Esophagus muscularis mucosa (tissue), 4 donors: ENCODE measurements around the gene ADK. TPM values are rescaled to one million over a fixed set of nuclear protein-coding genes. Genes with fewer than 3 reads are reported as not detected.

ENCODE experiments used
- DNase-seq: peaks from one replicate; pipeline ENCODE4 v3.0.0-alpha.2; 2017; ENCODE audit errors: extremely low spot score
- H3K27ac ChIP-seq, 4 donors: fragments of 200-600 bp; sonication (generic); replicated peaks in 1 of 4; 1 replicate in 3 of 4; 2 replicates in 1 of 4; pipeline ENCODE4 v1.5.1; 2016 to 2019; ENCODE audit warnings: mild to moderate bottlenecking in 1 of 4
- H3K27me3 ChIP-seq, 4 donors: fragments of 200-600 bp; sonication (generic); one replicate each; pipeline versions ENCODE4 v1.5.1 to v1.6.0; 2016 to 2019
- H3K36me3 ChIP-seq, 4 donors: fragments of 200-600 bp; sonication (generic); one replicate each; pipeline ENCODE4 v1.5.1; 2016 to 2019
- H3K4me1 ChIP-seq, 4 donors: fragments of 200-600 bp; sonication (generic); one replicate each; pipeline ENCODE4 v1.5.1; 2016 to 2019
- H3K4me3 ChIP-seq, 4 donors: fragments of 200-600 bp; sonication (generic); 1 replicate in 2 of 4; 2 replicates in 2 of 4; pipeline ENCODE4 v1.5.1; 2016 to 2019; ENCODE audit warnings: mild to moderate bottlenecking in 4 of 4, moderate library complexity in 1 of 4
- H3K9me3 ChIP-seq, 4 donors: fragments of 200-600 bp; sonication (generic); 1 replicate in 3 of 4; 2 replicates in 1 of 4; pipeline ENCODE4 v1.5.1; 2016 to 2019
- EP300 ChIP-seq: sonication (generic); formaldehyde crosslinking; IDR thresholded peaks from one replicate; pipeline ENCODE4 v1.6.1; 2017; ENCODE audit warnings: antibody characterized with exemption
- POLR2A ChIP-seq: fragments of 450-650 bp; IDR thresholded peaks from one replicate; pipeline ENCODE4 v1.6.1; 2017; ENCODE audit warnings: antibody characterized with exemption, moderate library complexity, mild to moderate bottlenecking, low read depth
- POLR2AphosphoS5 ChIP-seq, 2 donors: sonication (generic); formaldehyde crosslinking; IDR thresholded peaks; one replicate each; pipeline ENCODE4 v1.6.1; 2017; ENCODE audit warnings: antibody characterized with exemption in 2 of 2
- WGBS: methylation state at CpG from one replicate; pipeline ENCODE4 v1.1.5; 2018; 5-methylcytosine and 5-hydroxymethylcytosine counted together
- intact Hi-C: fragments of 100-400 bp; cut with DNase I; formaldehyde crosslinking; loops from one replicate; pipeline ENCODE4 v1.15.1; 2023
- total RNA-seq, 4 donors: library from RNA; depleted of rRNA; stranded (reverse); fragments of >200 nt; gene quantifications; one replicate each; pipeline versions ENCODE4 v1.1.0 to v1.2.1, GENCODE V29; 2016
- TF ChIP-seq, protein P1 (sequence below), 3 experiments: fragments of 200-600 bp in 2 of 3; fragments of 450-650 bp in 1 of 3; sonication (generic) in 2 of 3; IDR thresholded peaks; one replicate each; pipeline ENCODE4 v1.5.1; 2017 to 2019; ENCODE audit warnings: antibody characterized with exemption in 3 of 3, mild to moderate bottlenecking in 2 of 3, moderate library complexity in 1 of 3

The ADK gene
- total RNA-seq, 4 donors from 2014 or later: 20.2 to 23.3 (median 21.2) TPM

DNA sequence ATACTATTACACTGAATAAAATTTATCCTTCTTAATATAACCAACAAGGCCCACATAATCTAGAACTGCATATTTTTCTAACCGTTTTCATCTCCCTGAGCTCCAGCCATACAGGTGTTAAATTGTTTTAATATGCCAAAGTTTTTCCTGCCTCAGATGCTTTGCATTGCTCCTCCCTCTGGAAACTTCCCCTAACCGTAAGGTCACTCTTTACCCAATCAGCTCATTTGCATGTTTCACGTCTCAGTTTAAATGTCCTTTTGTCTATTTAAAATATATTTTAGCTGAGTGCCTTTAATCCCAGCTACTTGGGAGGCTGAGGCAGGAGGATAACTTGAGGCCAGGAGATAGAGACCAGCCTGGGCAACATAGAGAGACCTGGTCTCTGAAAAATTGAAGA, 228.5 kb downstream of the ADK start:
- Histone ChIP-seq H3K9me3 (no peaks in the 10 kb centered on the region), H3K4me1 (no peaks in the 10 kb centered on the region), H3K4me3 (no peak overlapping the region), H3K27me3 (no peaks in the 10 kb centered on the region), H3K27ac (no peak overlapping the region), H3K36me3 (no peaks in the 10 kb centered on the region)
- no peak for DNase-seq
- 90% methylated on average over 3 of the region's 3 CpGs for WGBS
- intact Hi-C loops: no loop called here
- no peak for TF ChIP-seq POLR2AphosphoS5 (IDR thresholded peaks at IDR 0.05)

DNA sequence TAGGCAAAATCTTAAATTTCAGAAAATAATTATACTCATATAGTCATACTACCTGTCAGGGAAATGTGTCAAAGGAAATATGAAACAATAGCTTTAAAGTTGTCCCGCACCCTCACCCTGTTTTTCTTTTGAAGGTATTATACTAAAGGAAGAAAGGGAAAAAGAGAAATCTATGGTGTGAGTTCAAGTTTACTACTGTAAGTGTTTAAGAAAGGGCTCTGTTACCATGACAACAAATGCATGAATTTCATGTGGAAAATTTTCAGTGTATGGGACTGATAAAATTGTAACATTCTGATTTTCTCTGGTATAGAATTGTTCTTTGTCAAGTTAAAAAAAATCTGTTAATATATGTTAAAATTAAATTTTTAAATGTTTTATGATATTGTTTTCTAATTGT, 229.8 kb downstream of the ADK start:
- TF ChIP-seq POLR2A: no peak
- no peak for TF ChIP-seq POLR2AphosphoS5 (IDR thresholded peaks at IDR 0.05)
- no peak for TF ChIP-seq EP300
- TF ChIP-seq, protein P1, sequence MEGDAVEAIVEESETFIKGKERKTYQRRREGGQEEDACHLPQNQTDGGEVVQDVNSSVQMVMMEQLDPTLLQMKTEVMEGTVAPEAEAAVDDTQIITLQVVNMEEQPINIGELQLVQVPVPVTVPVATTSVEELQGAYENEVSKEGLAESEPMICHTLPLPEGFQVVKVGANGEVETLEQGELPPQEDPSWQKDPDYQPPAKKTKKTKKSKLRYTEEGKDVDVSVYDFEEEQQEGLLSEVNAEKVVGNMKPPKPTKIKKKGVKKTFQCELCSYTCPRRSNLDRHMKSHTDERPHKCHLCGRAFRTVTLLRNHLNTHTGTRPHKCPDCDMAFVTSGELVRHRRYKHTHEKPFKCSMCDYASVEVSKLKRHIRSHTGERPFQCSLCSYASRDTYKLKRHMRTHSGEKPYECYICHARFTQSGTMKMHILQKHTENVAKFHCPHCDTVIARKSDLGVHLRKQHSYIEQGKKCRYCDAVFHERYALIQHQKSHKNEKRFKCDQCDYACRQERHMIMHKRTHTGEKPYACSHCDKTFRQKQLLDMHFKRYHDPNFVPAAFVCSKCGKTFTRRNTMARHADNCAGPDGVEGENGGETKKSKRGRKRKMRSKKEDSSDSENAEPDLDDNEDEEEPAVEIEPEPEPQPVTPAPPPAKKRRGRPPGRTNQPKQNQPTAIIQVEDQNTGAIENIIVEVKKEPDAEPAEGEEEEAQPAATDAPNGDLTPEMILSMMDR (IDR thresholded peaks at IDR 0.05): no peak
- no peak for DNase-seq
- Histone ChIP-seq H3K27ac (no peak overlapping the region), H3K4me3 (no peak overlapping the region), H3K36me3 (no peaks in the 10 kb centered on the region), H3K9me3 (no peaks in the 10 kb centered on the region), H3K4me1 (no peaks in the 10 kb centered on the region), H3K27me3 (no peaks in the 10 kb centered on the region)
- intact Hi-C loops: no loop called here
- WGBS: 92% methylated on average over 1 of the region's 1 CpG

DNA sequence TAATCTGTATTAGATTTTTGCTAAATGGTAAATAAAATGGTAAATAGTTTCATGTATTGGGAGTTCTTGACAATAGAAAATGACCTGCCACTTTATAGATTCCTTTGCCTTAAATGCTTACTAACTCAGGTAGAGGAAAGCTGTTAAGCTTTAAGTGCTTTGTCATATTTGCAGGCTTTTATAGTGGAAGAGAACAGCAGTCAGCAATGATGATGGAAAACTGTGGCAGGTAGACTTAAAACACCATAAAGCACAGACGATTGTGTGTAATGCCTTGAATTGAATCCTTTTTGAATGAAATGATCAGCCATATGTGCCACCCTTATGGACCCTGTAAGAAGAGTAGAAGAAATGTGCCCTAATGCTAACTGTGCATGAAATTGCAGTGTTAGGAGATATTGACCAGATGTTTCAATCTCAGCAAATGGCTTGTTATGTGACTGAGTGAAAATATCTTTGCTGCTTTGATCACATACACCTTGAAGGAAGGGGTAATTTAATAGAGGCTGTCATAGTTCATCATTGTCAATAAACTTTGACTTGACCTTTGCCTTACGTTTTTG, 230.4 kb downstream of the ADK start:
- TF ChIP-seq, protein P1 (IDR thresholded peaks at IDR 0.05): no peak
- DNase-seq: no peak
- H3K36me3 ChIP-seq: no peaks in the 10 kb centered on the region
- H3K9me3 ChIP-seq: no peaks in the 10 kb centered on the region
- intact Hi-C loops: no loop called here
- 73% methylated on average over 2 of the region's 2 CpGs for WGBS
- H3K4me1 ChIP-seq: no peaks in the 10 kb centered on the region
- H3K27ac ChIP-seq: no peak overlapping the region
- H3K4me3 ChIP-seq: no peak overlapping the region
- no peaks in the 10 kb centered on the region for H3K27me3 ChIP-seq

DNA sequence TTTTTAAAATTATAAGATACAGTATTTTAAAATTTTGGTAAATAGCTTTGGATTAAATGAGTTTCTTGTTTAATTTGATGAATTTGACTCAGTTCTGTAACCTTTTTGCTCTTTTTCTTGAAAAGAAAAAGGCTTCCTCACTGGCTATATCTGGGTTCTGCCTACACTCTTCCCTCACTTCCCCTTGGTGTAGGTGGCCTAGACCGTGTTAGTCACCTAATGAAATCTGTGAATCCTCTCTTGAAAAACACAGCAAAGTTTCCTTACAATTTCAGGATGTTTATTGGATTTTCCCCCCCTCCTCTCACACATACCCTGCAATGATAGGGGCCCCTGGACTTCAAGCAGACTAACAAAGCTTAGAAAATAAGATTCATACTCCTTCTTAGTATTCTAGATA, 231.6 kb downstream of the ADK start:
- intact Hi-C loops: no loop called here
- H3K4me3 ChIP-seq: no peak overlapping the region
- H3K27me3 ChIP-seq: no peaks in the 10 kb centered on the region
- DNase-seq: no peak
- TF ChIP-seq POLR2AphosphoS5 (IDR thresholded peaks at IDR 0.05): no peak
- WGBS: 92% methylated on average over 1 of the region's 1 CpG
- no peaks in the 10 kb centered on the region for H3K4me1 ChIP-seq
- H3K9me3 ChIP-seq: no peaks in the 10 kb centered on the region
- no peaks in the 10 kb centered on the region for H3K36me3 ChIP-seq
- H3K27ac ChIP-seq: no peak overlapping the region

DNA sequence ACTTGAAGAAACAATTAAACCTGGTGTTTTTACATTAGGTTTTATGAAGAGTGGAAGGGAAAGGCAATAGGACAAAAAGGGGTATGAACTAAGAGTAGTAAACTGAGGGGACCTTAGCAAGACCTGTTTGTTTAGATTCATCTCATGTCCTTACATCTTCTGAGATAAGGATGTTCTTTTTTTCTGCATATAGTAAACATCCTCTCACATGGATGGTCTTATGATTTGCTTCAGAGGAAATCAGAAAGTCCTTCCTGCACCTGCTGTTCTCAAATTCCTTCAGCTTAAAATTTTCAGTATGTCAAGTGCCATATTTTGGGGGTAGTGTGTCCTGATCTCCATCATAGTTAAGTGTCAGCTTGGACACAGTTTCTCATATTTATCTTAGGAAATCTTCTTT, 232.6 kb downstream of the ADK start:
- H3K9me3 ChIP-seq: no peaks in the 10 kb centered on the region
- TF ChIP-seq EP300: no peak
- TF ChIP-seq POLR2A: no peak
- no peak for TF ChIP-seq POLR2AphosphoS5 (IDR thresholded peaks at IDR 0.05)
- TF ChIP-seq, protein P1 (IDR thresholded peaks at IDR 0.05): no peak
- intact Hi-C loops: no loop called here
- no peak overlapping the region for H3K4me3 ChIP-seq
- H3K4me1 ChIP-seq: no peaks in the 10 kb centered on the region
- no peak overlapping the region for H3K27ac ChIP-seq
- H3K36me3 ChIP-seq: no peaks in the 10 kb centered on the region
- no peak for DNase-seq
- no peaks in the 10 kb centered on the region for H3K27me3 ChIP-seq

DNA sequence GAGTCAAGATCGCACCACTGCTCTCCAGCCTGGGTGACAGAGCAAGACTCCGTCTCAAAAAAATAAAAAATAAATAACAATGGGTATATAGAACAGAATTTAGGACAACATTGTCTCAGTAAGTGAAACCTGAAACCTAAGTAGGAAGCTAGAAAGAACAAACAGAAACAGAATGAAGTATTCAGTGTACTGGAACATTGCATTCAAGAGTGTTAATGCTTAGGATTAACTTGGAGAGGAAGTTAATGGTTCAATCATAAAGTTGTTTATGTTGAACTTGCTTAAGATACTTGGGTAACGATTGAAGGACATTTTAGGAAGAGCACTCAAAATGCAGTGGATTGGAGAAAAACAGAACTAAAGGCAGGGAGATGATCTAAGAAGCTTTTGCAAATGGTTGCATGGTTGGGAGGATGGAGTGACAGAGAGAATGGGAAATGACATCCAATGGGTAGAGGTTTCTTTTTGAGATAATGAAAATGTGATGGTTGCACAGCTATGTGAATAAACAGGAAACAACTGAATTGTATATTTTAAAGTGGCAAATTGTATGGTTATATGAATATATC, 233.7 kb downstream of the ADK start:
- Histone ChIP-seq H3K27ac (no peak overlapping the region), H3K4me3 (no peak overlapping the region), H3K36me3 (no peaks in the 10 kb centered on the region), H3K9me3 (no peaks in the 10 kb centered on the region), H3K4me1 (no peaks in the 10 kb centered on the region), H3K27me3 (no peaks in the 10 kb centered on the region)
- DNase-seq: no peak
- 91% methylated on average over 3 of the region's 3 CpGs for whole genome bisulfite sequencing
- intact Hi-C loops: no loop called here
- TF ChIP-seq, protein P1 (IDR thresholded peaks at IDR 0.05): no peak
- TF ChIP-seq POLR2A: no peak
- TF ChIP-seq POLR2AphosphoS5 (IDR thresholded peaks at IDR 0.05): no peak
- no peak for TF ChIP-seq EP300
